ENCODE data around the gene TCP11L2.

The TCP11L2 gene

GRCh38 chr12:106290666-106291065, 11.9 kb upstream of the TCP11L2 start:
- no peak for DNase-seq (ENCODE audit: low spot score)
- TF ChIP-seq CTCF (IDR thresholded peaks at IDR 0.05; ENCODE audit: extremely low read depth, missing control alignments): no peak

- TF ChIP-seq CTCF (IDR thresholded peaks at IDR 0.05; ENCODE audit: extremely low read depth, missing control alignments): no peak
- DNase-seq (ENCODE audit: low spot score): no peak
Measured at GRCh38 chr12:106291342-106291741, 11.2 kb upstream of the TCP11L2 start.

GRCh38 chr12:106292339-106292738, 10.2 kb upstream of the TCP11L2 start:
- no peak for DNase-seq (ENCODE audit: low spot score)
- no peak for TF ChIP-seq CTCF (IDR thresholded peaks at IDR 0.05; ENCODE audit: extremely low read depth, missing control alignments)

GRCh38 chr12:106296179-106296877, 6.2 kb upstream of the TCP11L2 start:
- DNase-seq (ENCODE audit: low spot score): no peak
- no peak for TF ChIP-seq CTCF (IDR thresholded peaks at IDR 0.05; ENCODE audit: extremely low read depth, missing control alignments)

GRCh38 chr12:106297075-106297474, 5.5 kb upstream of the TCP11L2 start:
- DNase-seq (ENCODE audit: low spot score): no peak
- no peak for TF ChIP-seq CTCF (IDR thresholded peaks at IDR 0.05; ENCODE audit: extremely low read depth, missing control alignments)

- no peak for DNase-seq (ENCODE audit: low spot score)
- TF ChIP-seq CTCF (IDR thresholded peaks at IDR 0.05; ENCODE audit: extremely low read depth, missing control alignments): no peak
Measured at GRCh38 chr12:106297681-106298080, 4.9 kb upstream of the TCP11L2 start.

GRCh38 chr12:106299202-106299774, 3.2 kb upstream of the TCP11L2 start:
- DNase-seq (ENCODE audit: low spot score): no peak
- TF ChIP-seq CTCF (IDR thresholded peaks at IDR 0.05; ENCODE audit: extremely low read depth, missing control alignments): no peak

Data from GM20000 (cell line).